ENCODE results near the gene SOX10.

SOX10 gene

DNA sequence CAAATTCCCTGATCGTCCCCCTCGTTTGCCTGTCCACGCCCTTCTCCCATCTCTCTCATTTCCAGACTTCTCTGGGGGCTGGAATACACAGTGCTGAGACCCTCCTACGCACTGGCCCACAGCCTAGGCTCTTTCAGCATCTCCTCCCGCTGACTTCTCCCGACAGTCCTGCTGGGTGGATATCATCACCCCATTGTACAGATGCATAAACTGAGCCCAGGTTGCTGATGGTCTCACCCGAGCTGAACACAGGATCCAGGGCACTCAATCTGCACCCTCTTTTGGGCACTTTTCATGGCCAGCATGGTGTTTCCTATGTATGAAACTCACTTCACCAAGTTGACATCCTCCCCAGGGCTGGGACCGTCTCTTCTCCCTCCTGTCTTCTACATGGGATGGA, 41.2 kb upstream of the SOX10 start:
- no peaks in the 10 kb centered on the region for H3K36me3 Mint-ChIP-seq (ENCODE audit: low read depth)
- H3K27ac Mint-ChIP-seq: no peak overlapping the region
- TF ChIP-seq, protein P1, sequence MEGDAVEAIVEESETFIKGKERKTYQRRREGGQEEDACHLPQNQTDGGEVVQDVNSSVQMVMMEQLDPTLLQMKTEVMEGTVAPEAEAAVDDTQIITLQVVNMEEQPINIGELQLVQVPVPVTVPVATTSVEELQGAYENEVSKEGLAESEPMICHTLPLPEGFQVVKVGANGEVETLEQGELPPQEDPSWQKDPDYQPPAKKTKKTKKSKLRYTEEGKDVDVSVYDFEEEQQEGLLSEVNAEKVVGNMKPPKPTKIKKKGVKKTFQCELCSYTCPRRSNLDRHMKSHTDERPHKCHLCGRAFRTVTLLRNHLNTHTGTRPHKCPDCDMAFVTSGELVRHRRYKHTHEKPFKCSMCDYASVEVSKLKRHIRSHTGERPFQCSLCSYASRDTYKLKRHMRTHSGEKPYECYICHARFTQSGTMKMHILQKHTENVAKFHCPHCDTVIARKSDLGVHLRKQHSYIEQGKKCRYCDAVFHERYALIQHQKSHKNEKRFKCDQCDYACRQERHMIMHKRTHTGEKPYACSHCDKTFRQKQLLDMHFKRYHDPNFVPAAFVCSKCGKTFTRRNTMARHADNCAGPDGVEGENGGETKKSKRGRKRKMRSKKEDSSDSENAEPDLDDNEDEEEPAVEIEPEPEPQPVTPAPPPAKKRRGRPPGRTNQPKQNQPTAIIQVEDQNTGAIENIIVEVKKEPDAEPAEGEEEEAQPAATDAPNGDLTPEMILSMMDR (IDR thresholded peaks at IDR 0.05): no peak
- H3K4me1 Mint-ChIP-seq: peaks cover 58% of the 10 kb centered on the region
- H3K4me3 Mint-ChIP-seq: no peak overlapping the region
- no peak for DNase-seq
- H3K9me3 Mint-ChIP-seq: no peaks in the 10 kb centered on the region
- peaks cover 21% of the 10 kb centered on the region for H3K27me3 Mint-ChIP-seq (ENCODE audit: low read depth, poor library complexity)

DNA sequence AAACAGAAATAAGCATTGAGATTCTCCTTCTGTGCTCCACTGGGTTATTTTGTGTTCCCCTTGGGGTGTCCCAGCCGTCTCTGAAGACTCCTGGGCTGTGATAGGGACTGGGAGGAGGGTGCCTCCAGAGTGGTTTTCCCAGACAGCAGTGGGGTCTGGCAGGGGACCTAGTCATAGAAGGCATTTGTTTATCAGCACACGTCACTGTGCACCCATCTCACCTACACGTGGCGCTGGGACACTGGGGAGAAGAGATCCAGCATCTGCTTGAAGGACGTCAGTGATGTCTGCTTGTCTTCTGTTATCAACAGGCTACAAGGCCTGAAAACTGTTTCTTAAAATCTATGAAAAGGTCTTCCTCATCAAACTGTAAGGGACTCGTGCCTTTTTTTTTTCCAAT, 38.7 kb upstream of the SOX10 start:
- H3K9me3 Mint-ChIP-seq: no peaks in the 10 kb centered on the region
- H3K36me3 Mint-ChIP-seq (ENCODE audit: low read depth): no peaks in the 10 kb centered on the region
- H3K4me3 Mint-ChIP-seq: no peak overlapping the region
- H3K4me1 Mint-ChIP-seq: peaks cover 44% of the 10 kb centered on the region
- DNase-seq: no peak
- H3K27ac Mint-ChIP-seq: no peak overlapping the region
- peaks cover 21% of the 10 kb centered on the region for H3K27me3 Mint-ChIP-seq (ENCODE audit: low read depth, poor library complexity)
- TF ChIP-seq, protein P1 (IDR thresholded peaks at IDR 0.05): no peak

DNA sequence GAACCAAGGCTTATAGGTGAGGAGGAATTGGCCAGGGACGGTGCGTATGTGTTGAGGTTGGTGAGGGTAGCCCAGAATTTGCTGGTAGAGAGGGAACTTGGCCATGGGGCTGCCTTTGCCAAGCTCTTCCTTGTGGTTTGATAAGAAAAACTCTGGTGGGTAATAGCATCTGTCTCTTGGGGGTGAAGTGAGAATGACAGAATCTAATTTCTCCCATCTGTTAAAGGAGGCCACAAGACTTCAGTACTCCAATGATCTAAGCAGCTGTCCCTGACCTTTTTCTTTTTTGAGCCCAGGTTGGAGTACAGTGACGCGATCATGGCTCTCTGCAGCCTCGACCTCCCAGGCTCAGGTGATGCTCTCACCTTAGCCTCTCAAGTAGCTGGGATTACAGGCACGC, 36.9 kb upstream of the SOX10 start:
- H3K36me3 Mint-ChIP-seq (ENCODE audit: low read depth): no peaks in the 10 kb centered on the region
- H3K27me3 Mint-ChIP-seq (ENCODE audit: low read depth, poor library complexity): peaks cover 18% of the 10 kb centered on the region
- DNase-seq: no peak
- H3K9me3 Mint-ChIP-seq: no peaks in the 10 kb centered on the region
- H3K4me1 Mint-ChIP-seq: peaks cover 44% of the 10 kb centered on the region
- no peak overlapping the region for H3K4me3 Mint-ChIP-seq
- H3K27ac Mint-ChIP-seq: peak overlapping the region; percentile 87
- TF ChIP-seq, protein P1 (IDR thresholded peaks at IDR 0.05): no peak

DNA sequence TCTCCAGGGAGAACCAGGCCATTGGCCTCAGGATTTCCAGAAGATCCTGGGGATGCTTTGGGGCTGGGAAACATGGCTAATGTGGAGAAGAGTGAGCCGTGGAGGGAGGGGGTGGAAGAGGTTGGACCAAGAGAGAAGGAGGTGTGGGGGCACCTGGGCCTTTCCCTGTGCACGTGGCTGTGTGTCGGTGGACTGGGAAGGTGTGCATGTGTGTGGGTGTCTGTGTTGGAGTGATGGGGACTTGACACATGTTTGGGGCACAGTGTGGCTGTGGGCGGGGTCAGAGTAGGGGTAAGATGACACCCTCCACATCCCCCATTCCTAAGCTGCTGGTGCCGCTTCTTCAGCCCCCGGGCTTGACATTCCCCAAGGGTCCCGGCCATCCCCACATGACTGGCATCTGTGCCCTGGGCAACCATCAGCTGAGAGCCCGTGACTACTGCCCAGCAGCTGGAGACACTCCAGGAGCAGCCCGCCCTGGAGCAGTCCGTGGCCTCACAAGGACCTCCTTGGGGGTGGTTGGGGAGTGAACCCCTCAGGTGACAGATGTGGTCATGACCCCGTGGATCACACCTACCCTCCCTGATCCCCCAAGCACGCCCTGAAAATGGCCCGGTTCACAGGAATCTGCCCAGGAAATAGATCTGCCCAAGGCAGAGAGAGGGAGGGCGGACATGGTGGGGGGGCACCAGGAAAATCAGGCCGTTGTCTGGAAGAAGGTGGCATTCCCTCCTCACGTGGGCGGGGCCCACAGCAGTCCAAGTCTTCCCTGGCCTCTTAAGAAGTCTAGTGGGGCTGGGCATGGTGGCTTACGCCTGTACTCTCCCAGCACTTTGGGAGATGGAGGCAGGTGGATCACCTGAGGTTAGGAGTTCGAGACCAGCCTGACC, 34.8 kb upstream of the SOX10 start:
- Mint-ChIP-seq H3K36me3 (ENCODE audit: low read depth) (no peaks in the 10 kb centered on the region), H3K4me1 (peaks cover 36% of the 10 kb centered on the region), H3K27ac (peak overlapping the region; percentile 80), H3K9me3 (peaks cover 9% of the 10 kb centered on the region), H3K4me3 (no peak overlapping the region), H3K27me3 (ENCODE audit: low read depth, poor library complexity) (peaks cover 11% of the 10 kb centered on the region)
- TF ChIP-seq, protein P1 (IDR thresholded peaks at IDR 0.05): no peak
- DNase-seq: no peak

DNA sequence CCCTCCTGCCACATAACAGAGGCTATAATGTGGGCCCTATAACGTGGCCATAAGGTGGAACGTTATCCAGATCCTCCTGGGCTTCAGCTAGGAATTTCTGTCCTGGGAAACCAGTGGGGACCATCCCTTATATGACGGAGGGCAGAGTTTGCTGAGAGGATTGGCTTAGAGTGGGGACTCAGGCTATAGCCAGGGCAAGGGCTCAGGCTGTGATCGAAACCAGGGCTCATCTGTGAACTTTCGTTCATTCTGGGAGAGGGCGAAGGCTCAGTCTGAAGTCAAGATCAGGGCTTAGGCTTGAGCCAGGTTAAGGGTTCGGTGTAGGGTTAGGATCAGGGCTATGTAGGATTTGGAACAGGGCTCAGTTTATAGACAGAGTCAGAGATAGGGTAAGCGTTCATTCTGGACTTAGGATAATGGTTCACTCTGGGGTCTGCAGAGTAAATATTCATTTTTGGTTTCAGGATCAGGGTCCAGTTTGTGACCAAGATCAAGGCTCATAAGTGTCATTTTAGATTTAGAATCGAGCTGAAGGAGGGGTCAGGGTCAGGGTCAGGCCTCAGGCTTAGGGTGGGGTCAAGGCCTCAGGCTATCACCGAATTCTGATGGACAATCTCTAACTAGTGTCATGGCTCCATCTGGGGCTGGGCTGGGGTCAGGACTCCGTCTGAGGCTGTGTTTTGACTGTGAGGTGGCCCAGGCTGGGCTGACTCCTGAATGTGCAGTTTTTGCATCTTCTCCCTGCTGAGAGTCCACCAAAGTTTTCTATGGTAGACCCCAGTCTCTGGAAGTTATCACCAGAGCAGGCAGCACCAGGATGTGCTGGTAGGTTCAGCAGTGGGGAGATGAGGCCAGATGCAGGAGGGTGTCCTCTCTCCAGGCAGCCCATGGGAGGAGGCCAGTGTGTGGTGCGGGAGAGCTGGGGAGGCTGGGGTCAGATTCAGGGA, 33.9 kb upstream of the SOX10 start:
- TF ChIP-seq, protein P1 (IDR thresholded peaks at IDR 0.05): no peak
- Mint-ChIP-seq H3K36me3 (ENCODE audit: low read depth) (no peaks in the 10 kb centered on the region), H3K27ac (peak overlapping the region; percentile 80), H3K4me1 (peaks cover 36% of the 10 kb centered on the region), H3K4me3 (no peak overlapping the region), H3K9me3 (peaks cover 17% of the 10 kb centered on the region), H3K27me3 (ENCODE audit: low read depth, poor library complexity) (peaks cover 11% of the 10 kb centered on the region)
- no peak for DNase-seq
